PC-3 (cell line): ENCODE data around the gene CHRNB1.

ENCODE experiments used
- EZH2 ChIP-seq: fragments of 300-600 bp; sonication (generic); IDR thresholded peaks from one replicate; pipeline ENCODE4 v1.6.1; 2017; ENCODE audit warnings: antibody characterized with exemption, mild to moderate bottlenecking, low read length; ENCODE audit not compliant: unreplicated experiment
- EZH2phosphoT487 ChIP-seq: fragments of 300-600 bp; sonication (generic); IDR thresholded peaks from 2 replicates; pipeline ENCODE4 v1.6.1; 2018; ENCODE audit warnings: mild to moderate bottlenecking, antibody characterized with exemption, low read length, borderline replicate concordance
- TF ChIP-seq, protein P1 (sequence below): fragments of 300-600 bp; sonication (generic); conservative IDR thresholded peaks from 2 replicates; pipeline ENCODE4 v1.5.1; 2017; ENCODE audit warnings: antibody characterized with exemption, low read depth, mild to moderate bottlenecking, low read length

DNA sequence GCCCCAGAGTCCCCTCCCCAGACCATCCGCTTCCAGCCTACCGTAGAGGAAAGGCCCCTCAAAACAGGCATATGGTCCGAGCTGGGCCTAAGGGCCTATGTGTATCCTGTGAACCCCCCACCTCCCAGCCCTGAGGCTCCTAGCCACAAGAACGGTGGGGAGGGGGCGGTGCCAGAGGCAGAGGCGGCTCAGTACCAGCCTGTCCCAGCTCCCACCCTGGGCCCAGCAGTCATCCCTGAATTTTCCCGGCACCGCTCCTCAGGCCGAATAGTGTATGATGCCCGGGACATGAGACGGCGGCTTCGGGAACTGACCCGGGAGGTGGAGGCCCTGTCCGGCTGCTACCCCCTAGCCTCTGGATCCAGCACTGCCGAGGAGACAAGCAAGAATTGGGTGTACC is 23.7 kb upstream of the CHRNB1 start:
- TF ChIP-seq, protein P1, sequence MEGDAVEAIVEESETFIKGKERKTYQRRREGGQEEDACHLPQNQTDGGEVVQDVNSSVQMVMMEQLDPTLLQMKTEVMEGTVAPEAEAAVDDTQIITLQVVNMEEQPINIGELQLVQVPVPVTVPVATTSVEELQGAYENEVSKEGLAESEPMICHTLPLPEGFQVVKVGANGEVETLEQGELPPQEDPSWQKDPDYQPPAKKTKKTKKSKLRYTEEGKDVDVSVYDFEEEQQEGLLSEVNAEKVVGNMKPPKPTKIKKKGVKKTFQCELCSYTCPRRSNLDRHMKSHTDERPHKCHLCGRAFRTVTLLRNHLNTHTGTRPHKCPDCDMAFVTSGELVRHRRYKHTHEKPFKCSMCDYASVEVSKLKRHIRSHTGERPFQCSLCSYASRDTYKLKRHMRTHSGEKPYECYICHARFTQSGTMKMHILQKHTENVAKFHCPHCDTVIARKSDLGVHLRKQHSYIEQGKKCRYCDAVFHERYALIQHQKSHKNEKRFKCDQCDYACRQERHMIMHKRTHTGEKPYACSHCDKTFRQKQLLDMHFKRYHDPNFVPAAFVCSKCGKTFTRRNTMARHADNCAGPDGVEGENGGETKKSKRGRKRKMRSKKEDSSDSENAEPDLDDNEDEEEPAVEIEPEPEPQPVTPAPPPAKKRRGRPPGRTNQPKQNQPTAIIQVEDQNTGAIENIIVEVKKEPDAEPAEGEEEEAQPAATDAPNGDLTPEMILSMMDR: no peak
- TF ChIP-seq EZH2phosphoT487: no peak
- TF ChIP-seq EZH2: no peak
